Bronchial smooth muscle cell (primary cell): ENCODE results near the gene TEX38. TPM values are rescaled to one million over a fixed set of nuclear protein-coding genes. Genes with fewer than 3 reads are reported as not detected.

ENCODE experiments used
- total RNA-seq: library from RNA; depleted of rRNA; stranded (reverse); fragments of >200 nt; gene quantifications from 2 replicates; pipeline ENCODE4 v1.2.1, GENCODE V29; 2014

Gene TEX38
- not detected in 2 replicates for total RNA-seq

DNA sequence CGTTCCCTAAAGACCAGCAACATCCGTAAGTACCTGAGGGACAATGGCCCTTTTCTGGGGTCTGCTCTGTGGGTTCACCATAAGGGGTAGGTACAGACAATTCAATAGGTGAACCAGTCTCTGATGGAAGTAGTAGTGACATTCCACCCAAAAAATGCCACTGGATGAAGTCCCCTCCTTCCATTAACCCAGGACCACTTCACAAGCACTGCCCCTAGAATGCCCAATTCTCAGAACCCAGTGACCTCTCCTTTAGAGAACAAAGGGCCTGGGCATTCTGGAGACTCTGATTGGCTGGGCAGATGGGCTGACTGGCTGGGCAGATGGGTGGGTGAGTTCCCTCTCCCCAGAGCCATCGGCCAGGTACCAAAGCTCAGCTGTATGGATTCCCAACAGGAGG, at the start of gene TEX38:
TEX38 (plus strand) TSS at position 301 of the 400 bp plus-strand sequence; CDS start at position 382, 81 bp downstream.

DNA sequence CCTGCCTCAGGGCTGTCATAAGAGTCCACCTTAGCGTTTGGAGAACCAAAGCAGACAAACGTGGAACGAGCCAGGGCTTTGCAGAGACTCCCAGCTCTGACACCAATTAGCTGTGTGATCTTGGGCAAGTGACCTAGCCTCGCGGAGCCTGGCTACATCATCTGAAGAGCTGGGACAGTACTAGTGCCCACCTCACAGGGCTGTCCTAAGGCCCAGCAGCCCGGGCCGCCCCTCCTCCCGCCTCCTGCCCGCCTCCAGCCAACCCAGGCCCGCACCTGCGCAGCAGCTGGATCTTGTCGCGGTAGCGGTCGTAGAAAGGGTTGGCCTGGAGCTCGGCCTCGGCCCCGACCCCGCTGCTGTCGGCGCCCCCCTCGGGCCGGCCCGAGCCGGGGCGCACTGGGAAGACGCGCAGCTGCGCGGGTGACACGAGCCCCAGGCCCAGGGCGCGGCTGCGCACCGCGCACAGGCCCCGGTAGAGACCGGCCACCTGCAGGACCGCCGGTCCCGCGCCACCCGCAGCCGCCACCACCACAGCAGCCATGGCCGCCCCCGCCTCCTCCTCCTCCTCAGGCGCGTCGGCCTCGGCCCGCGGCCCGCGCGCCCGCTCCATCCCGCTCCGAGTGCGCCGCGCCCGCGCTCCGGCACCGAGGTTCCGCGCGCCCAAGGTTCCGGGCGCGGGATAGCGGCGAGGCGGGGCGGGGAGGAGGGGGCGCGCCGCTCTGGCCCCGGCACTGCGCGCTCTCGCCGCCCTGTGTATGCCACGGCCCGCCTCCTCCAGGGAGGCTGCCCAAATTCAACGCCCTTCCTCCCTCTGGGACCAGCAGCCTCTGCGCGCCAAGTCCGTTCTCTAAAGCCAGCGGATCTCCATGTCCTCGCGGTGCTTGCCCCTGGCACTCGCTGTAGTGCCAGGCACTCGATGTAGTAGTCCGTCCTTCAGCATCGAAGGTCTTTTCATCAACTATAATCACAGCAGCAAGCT, 3.6 kb upstream of the TEX38 start, which contains the start of gene ATPAF1:
ATPAF1 (minus strand) TSS at position 583 of the 979 bp plus-strand sequence; CDS start at position 541, 42 bp downstream.

DNA sequence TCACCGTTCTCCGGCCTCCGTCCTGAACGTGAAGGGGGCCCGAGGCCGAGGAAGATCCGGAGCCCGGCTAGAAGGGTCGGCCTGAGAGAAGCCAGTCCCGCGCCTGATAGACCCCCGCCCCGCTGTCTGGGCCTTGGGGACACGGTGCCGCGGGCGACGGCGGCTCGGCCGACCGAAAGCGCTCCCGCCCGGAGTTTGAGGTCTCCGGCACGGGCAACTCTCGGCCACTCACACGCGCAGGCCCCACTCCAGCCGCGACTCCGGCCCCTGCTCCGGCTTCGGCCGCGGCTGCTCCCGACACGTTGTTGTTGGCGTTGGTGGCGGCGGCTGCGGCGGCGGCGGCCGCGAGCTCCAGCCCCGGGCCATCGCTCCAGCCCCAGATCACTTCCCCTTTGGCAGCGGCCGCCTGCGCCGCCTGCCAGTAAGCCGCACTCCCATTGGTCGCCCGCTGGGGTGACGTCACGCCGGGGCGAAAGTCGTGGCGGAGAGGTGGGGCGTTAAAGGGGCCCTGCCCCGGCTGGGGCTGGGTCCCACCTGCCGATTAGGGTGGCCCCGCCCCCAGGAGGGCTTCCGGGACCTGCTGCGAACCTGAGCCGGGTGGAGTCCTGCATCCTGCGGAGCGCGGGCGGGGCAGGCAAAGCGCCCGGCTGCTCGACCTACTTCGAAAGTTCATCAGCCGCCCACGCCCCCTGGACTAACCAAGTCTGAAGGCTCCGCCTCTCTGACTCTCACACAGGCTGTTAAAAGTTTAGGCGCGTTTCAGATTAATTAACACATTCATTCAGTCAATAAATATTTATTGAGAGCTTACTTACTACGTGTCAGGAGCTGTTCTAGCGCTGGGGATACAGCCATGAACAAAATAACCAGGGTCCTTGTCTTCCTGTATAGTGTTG, 47.3 kb downstream of the TEX38 start, which contains the start of gene EFCAB14:
EFCAB14 (minus strand) TSS at position 388 of the 896 bp plus-strand sequence. CDS start 1,027 bp downstream, outside the sequence.

Other genes starting within 250 kb of the TEX38 start
- gene DMBX1, start 182.0 kb upstream of the TEX38 start, total RNA-seq = not detected in 2 replicates
- not detected in 2 replicates for gene KNCN, start 120.2 kb upstream of the TEX38 start, total RNA-seq
- gene MKNK1, start 67.6 kb upstream of the TEX38 start, total RNA-seq = 16.9 and 20.6 TPM in 2 replicates
- gene MOB3C, start 55.0 kb upstream of the TEX38 start, total RNA-seq = 9.1 and 12.5 TPM in 2 replicates
- 41.0 and 45.9 TPM in 2 replicates for gene ATPAF1, start 3.5 kb upstream of the TEX38 start, total RNA-seq
- 12.3 and 19.4 TPM in 2 replicates for gene EFCAB14, start 47.3 kb downstream of the TEX38 start, total RNA-seq
- not detected in 2 replicates for gene CYP4B1, start 127.2 kb downstream of the TEX38 start, total RNA-seq